ENCODE data around the gene ME3.

- TF ChIP-seq CTCF (IDR thresholded peaks at IDR 0.05) = no peak
- no peak for TF ChIP-seq POLR2AphosphoS5 (IDR thresholded peaks at IDR 0.05; ENCODE audit: low read depth, low read length)
- no peak for TF ChIP-seq REST (IDR thresholded peaks at IDR 0.05; ENCODE audit: insufficient read depth in 1 of 2, low read depth in 2 of 2, low read length in 1 of 2)
- TF ChIP-seq SIN3A (IDR thresholded peaks at IDR 0.05; ENCODE audit: borderline replicate concordance, insufficient read depth, low read depth, low read length) = no peak
- no peak for TF ChIP-seq TCF7L2 (IDR thresholded peaks at IDR 0.05; ENCODE audit: low read depth, low read length)
Measured at GRCh38 chr11:86663761-86664160, 8.7 kb downstream of the ME3 start.
